Retinal pigment epithelial cell (primary cell): ENCODE results near the gene TRIM43B.
"Not testable (repeated sequence)": the region's sequence is repeated elsewhere in the genome, so short reads cannot be mapped to it uniquely, and the experiment has no call there.

Source experiments
- DNase-seq: peaks from one replicate; pipeline ENCODE4 v3.0.0-alpha.2; 2010; ENCODE audit warnings: low read depth
- H3K4me3 ChIP-seq: 2 replicates; pipeline ENCODE4 v1.5.1; 2011; ENCODE audit warnings: mild to moderate bottlenecking, low read length, control low read depth, moderate library complexity

TRIM43B gene

DNA sequence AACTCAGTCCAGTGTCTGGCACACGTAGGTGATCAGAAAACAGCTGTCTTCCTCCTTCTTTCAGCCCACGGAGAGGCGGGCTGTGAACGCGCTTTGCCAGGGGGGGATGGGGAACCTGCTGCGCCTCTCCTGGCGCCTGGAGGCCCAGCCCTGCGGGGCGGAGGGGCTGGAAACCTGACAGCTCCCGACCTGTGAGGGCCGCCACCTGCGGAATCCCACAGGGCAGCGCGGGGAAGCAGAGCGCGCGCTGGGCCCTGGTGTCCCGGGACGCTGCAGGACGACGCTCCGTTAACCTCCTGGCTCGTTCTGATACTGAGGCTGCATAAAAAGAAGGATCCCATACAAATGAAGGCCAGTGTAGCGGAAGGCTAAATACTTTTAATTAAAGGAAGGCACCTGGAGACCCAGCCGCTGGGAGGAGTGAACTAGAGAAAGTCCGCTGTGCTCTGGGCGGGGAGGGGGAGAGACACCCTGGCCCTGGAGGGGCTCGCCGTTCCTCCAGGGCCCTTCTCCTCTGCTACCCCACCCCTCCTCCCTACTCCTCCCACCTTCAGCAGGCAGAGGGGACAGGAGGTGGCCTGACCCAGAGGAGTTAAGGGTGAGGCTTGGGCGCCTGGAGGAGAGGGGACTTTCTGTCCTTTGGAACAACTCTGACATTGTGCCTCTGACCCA, 57.2 kb downstream of the TRIM43B start:
- H3K4me3 ChIP-seq, DNase-seq: not testable (repeated sequence)
